Adrenal gland (tissue), 12 donors: ENCODE results near the gene SDK2. TPM values are rescaled to one million over a fixed set of nuclear protein-coding genes. Genes with fewer than 3 reads are reported as not detected.
A peak's percentile ranks its signal among the peaks of the same experiment; 100 is the strongest.

Experiments used
- DNase-seq, 7 donors: peaks; one replicate each; pipeline ENCODE4 v3.0.0-alpha.2; 2019 to 2020
- H3K27ac ChIP-seq, 5 donors: fragments of 200-600 bp; sonication (generic) in 4 of 5; 1 replicate in 3 of 5; 2 replicates in 2 of 5; pipeline versions ENCODE4 v1.5.1 to v1.8.0; 2016 to 2020; ENCODE audit warnings: mild to moderate bottlenecking in 1 of 5
- H3K27me3 ChIP-seq: fragments of 200-600 bp; 2 replicates; pipeline ENCODE4 v1.8.0; 2021
- H3K36me3 ChIP-seq, 2 donors: fragments of 200-600 bp; replicated peaks in 1 of 2; 1 replicate in 1 of 2; 2 replicates in 1 of 2; pipeline versions ENCODE4 v1.5.1 to v1.8.0; 2018 to 2022
- H3K4me1 ChIP-seq, 2 donors: fragments of 200-600 bp; replicated peaks in 1 of 2; 1 replicate in 1 of 2; 2 replicates in 1 of 2; pipeline versions ENCODE4 v1.5.1 to v1.8.0; 2018 to 2021
- H3K4me3 ChIP-seq, 4 donors: fragments of 200-600 bp; sonication (generic) in 3 of 4; one replicate each; pipeline ENCODE4 v1.5.1; 2016 to 2018
- H3K9me3 ChIP-seq, 3 donors: fragments of 200-600 bp; sonication (generic) in 1 of 3; replicated peaks in 1 of 3; 1 replicate in 2 of 3; 2 replicates in 1 of 3; pipeline versions ENCODE4 v1.5.1 to v1.8.0; 2016 to 2021
- POLR2A ChIP-seq, 2 donors: fragments of 450-650 bp; IDR thresholded peaks; one replicate each; pipeline ENCODE4 v1.6.1; 2017; ENCODE audit warnings: antibody characterized with exemption in 2 of 2, mild to moderate bottlenecking in 2 of 2, moderate library complexity in 1 of 2
- WGBS, 4 donors: extraction: QIAGEN DNeasy Blood & Tissue Kit in 2 of 4; methylation state at CpG; one replicate each; pipeline versions ENCODE4 v1.1.5 to v1.1.7; 2013 to 2017; 5-methylcytosine and 5-hydroxymethylcytosine counted together
- intact Hi-C, 2 donors: fragments of 100-400 bp; cut with DNase I; formaldehyde crosslinking; loops; one replicate each; pipeline versions ENCODE4 v1.14.1 to v1.15.0; 2022 to 2023
- polyA plus RNA-seq, 3 donors: library from polyadenylated mRNA; stranded (reverse); fragments of 200-250 nt in 2 of 3; fragments of 350-450 nt in 1 of 3; fragmentation: Illumina TruSeq in 1 of 3; extraction: RNeasy Lipid Tissue Mini Kit (QIAGEN cat#74804) in 1 of 3; gene quantifications; one replicate each; pipeline ENCODE4 v1.2.3, GENCODE V29; 2013 to 2014
- total RNA-seq, 9 donors: library from RNA; depleted of rRNA in 4 of 9; stranded (reverse); fragments of >200 nt in 4 of 9; fragments of 120-200 nt in 1 of 9; fragmentation: NEBNext Ultra II Directional in 1 of 9; extraction: Animal tissue kit (Norgen Biotek cat#: 25700) in 1 of 9; gene quantifications; one replicate each; pipeline versions ENCODE4 v1.1.0 to v1.2.4, GENCODE V29; 2013 to 2023
- TF ChIP-seq, protein P1 (sequence below), 6 experiments: fragments of 450-650 bp in 4 of 6; fragments of 200-600 bp in 2 of 6; sonication (generic) in 1 of 6; IDR thresholded peaks; 1 replicate in 5 of 6; 2 replicates in 1 of 6; pipeline versions ENCODE4 v1.5.1 to v1.8.0; 2016 to 2021; ENCODE audit warnings: antibody characterized with exemption in 6 of 6, mild to moderate bottlenecking in 2 of 6, moderate library complexity in 1 of 6
- donor health status: healthy with polysubstance abuse.
- donor health status: Bipolar disorder and iron deficiency.
- donor health status: DM: yes; HTN: yes; CAD: no.
- donor health status: DM: no; HTN: no; CAD: no.
- donor health status: DM: no; HTN: no; CAD: no.
- donor health status: DM: yes; HTN: yes; CAD: no.

SDK2 gene
- total and polyA plus RNA-seq, 12 donors, result 0.27 to 2.1 (median 0.84) TPM

DNA sequence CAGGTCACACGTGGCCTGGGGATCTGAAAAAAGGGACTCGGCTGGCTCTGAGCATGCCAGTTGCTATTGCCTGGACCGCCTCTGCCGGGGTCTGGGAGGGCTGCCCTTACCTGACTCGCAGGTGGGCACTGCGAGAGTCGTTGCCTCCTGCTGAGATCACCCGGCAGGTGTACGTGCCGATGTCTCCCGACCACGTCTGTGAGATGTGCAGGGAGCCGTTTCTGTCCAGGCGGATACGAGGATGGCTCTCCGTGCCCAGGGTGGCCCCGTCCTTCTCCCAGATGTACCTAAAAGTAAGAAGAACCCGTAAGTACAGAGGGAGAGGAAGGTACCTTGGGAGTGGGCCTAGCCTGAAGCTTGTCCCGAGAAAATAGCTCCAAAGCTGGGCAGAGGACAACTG, 220.4 kb downstream of the SDK2 start:
- WGBS, 4 donors, result 89 to 95% (median 91%) methylated on average over 4 to 19 of the region's 19 CpGs
- no peak overlapping the region for H3K4me3 ChIP-seq
- H3K4me1 ChIP-seq, result no peaks in the 10 kb centered on the region
- no peaks in the 10 kb centered on the region for H3K36me3 ChIP-seq
- TF ChIP-seq POLR2A (IDR thresholded peaks at IDR 0.05), result no peak
- TF ChIP-seq, protein P1, sequence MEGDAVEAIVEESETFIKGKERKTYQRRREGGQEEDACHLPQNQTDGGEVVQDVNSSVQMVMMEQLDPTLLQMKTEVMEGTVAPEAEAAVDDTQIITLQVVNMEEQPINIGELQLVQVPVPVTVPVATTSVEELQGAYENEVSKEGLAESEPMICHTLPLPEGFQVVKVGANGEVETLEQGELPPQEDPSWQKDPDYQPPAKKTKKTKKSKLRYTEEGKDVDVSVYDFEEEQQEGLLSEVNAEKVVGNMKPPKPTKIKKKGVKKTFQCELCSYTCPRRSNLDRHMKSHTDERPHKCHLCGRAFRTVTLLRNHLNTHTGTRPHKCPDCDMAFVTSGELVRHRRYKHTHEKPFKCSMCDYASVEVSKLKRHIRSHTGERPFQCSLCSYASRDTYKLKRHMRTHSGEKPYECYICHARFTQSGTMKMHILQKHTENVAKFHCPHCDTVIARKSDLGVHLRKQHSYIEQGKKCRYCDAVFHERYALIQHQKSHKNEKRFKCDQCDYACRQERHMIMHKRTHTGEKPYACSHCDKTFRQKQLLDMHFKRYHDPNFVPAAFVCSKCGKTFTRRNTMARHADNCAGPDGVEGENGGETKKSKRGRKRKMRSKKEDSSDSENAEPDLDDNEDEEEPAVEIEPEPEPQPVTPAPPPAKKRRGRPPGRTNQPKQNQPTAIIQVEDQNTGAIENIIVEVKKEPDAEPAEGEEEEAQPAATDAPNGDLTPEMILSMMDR (IDR thresholded peaks at IDR 0.05), result no peak
- no peak for DNase-seq
- no peaks in the 10 kb centered on the region for H3K27me3 ChIP-seq
- H3K9me3 ChIP-seq, result no peaks in the 10 kb centered on the region
- H3K27ac ChIP-seq, result no peak overlapping the region
- intact Hi-C loops, result no loop called here

DNA sequence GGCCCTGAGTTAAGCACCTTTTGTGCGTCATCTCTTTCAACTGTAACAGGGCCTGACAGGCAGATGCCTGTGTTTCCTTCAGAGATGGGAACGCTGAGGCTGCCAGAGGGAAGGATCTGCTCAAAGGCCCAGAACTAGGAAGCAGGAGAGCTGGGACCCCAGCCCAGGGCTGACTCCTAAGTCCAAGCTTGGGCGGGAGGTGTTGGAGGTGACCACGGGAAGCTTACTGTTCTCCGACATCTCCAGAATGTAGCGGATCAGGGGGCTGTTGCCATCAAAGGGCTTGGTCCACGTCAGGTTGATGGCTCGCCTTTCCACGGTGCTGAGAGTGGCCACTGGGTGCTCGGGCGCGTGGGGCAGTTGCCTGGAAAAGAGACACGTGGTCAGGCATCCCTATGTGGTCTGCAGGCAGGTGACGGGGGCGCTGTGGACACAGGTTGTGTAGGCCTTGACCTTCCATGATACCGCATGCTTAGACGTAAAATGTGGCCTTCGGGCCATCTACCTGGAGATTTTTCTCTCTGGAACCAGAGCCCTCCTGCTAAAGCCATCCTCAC, 221.0 kb downstream of the SDK2 start:
- intact Hi-C loops, result no loop called here
- DNase-seq, result no peak
- 83 to 95% (median 91%) methylated on average over 9 to 18 of the region's 18 CpGs for WGBS, 4 donors

DNA sequence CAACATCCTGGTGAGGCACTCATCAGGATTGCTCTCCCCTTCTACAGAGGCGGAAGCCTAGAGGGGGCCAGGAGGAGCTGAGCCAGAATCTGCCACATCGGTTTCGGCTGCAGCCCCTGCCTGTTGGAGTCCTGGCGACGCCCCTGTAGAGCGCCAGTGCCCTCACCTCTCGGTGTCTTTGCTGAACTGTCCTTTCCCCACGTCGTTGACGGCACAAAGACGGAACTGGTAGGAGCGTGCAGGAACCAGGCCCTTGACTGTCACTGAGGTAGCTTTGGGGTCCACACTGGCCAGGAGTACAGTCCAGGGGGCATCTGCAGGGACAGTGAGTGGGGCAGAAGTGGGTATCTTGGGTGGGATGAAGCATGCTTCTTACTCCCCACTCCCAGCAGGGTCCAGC, 222.1 kb downstream of the SDK2 start:
- Histone ChIP-seq H3K27ac (no peak overlapping the region), H3K27me3 (no peaks in the 10 kb centered on the region), H3K36me3 (no peaks in the 10 kb centered on the region), H3K4me3 (no peak overlapping the region), H3K4me1 (no peaks in the 10 kb centered on the region), H3K9me3 (no peaks in the 10 kb centered on the region)
- TF ChIP-seq POLR2A (IDR thresholded peaks at IDR 0.05), result no peak
- TF ChIP-seq, protein P1 (IDR thresholded peaks at IDR 0.05), result no peak
- DNase-seq, result no peak
- intact Hi-C loops, result no loop called here
- 92 to 98% (median 95%) methylated on average over 10 to 12 of the region's 12 CpGs for WGBS, 4 donors

More for the DNA sequence above, 221.0 kb downstream of the SDK2 start:
- H3K4me1 ChIP-seq, result no peaks in the 10 kb centered on the region
- no peaks in the 10 kb centered on the region for H3K36me3 ChIP-seq
- no peak overlapping the region for H3K4me3 ChIP-seq
- H3K27ac ChIP-seq, result no peak overlapping the region
- no peaks in the 10 kb centered on the region for H3K27me3 ChIP-seq
- H3K9me3 ChIP-seq, result no peaks in the 10 kb centered on the region
- TF ChIP-seq POLR2A (IDR thresholded peaks at IDR 0.05), result no peak
- TF ChIP-seq, protein P1 (IDR thresholded peaks at IDR 0.05), result no peak

DNA sequence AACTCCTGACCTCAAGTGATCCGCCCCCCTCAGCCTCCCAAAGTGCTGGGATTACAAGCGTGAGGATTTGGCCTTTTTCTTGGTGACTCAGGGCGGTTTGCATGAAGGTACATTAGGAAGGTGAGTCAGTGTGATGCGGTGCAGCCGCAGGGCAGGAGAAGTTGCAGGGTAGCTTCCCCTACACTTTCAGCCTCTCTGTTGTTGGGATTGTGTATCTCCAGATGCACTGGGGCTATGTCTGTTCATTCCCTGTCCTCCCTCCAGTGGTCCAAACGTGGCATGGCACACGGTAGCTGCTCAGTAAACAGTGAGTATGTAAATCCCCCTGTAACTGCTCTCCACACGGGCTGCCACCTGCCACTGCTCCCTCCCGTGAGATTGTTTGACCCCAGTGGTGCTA, 223.3 kb downstream of the SDK2 start:
- Histone ChIP-seq H3K4me3 (no peak overlapping the region), H3K9me3 (no peaks in the 10 kb centered on the region), H3K27ac (no peak overlapping the region), H3K27me3 (no peaks in the 10 kb centered on the region), H3K4me1 (no peaks in the 10 kb centered on the region), H3K36me3 (no peaks in the 10 kb centered on the region)
- TF ChIP-seq, protein P1 (IDR thresholded peaks at IDR 0.05), result peak in 1 of 6 experiments; percentile 5
- no peak for TF ChIP-seq POLR2A (IDR thresholded peaks at IDR 0.05)
- 77 to 84% (median 82%) methylated on average over 6 to 9 of the region's 9 CpGs for WGBS, 4 donors
- intact Hi-C loops, result no loop called here
- no peak for DNase-seq
